Measurements from ENCODE around the gene IFNK. TPM values are rescaled to one million over a fixed set of nuclear protein-coding genes. Genes with fewer than 3 reads are reported as not detected.

IFNK gene
- not detected in 2 replicates for total RNA-seq

GRCh38 chr9:27524236-27524635, at the start of gene IFNK:
TSS of gene IFNK (plus strand) at chr9:27524290. CDS start at chr9:27524337, 47 bp downstream.

GRCh38 chr9:27529316-27530278, 5.5 kb downstream of the IFNK start, which contains the start of gene MOB3B:
TSS of gene MOB3B (minus strand) at chr9:27529814. CDS start at chr9:27455550, 74,264 bp downstream.

GRCh38 chr9:27572918-27573633, 49.0 kb downstream of the IFNK start, which contains the start of gene C9orf72:
TSS of gene C9orf72 (minus strand) at chr9:27573481. CDS start at chr9:27567120, 6,361 bp downstream.

Other genes starting within 250 kb of the IFNK start
- gene EQTN, start 227.1 kb upstream of the IFNK start, total RNA-seq = not detected in 2 replicates
- gene MOB3B, start 5.5 kb downstream of the IFNK start, total RNA-seq = 0.98 and 1.6 TPM in 2 replicates
- gene C9orf72, start 49.2 kb downstream of the IFNK start, total RNA-seq = 4.6 and 6.3 TPM in 2 replicates

All from mesangial cell (primary cell).